Mammary microvascular endothelial cell (primary cell): ENCODE data around the gene ADRM1. TPM values are rescaled to one million over a fixed set of nuclear protein-coding genes. Genes with fewer than 3 reads are reported as not detected.

Experiments
- total RNA-seq: library from RNA; depleted of rRNA; stranded (reverse); fragments of >200 nt; gene quantifications from 2 replicates; pipeline ENCODE4 v1.2.3, GENCODE V29; 2015

The ADRM1 gene
- 249 and 269 TPM in 2 replicates for total RNA-seq

DNA sequence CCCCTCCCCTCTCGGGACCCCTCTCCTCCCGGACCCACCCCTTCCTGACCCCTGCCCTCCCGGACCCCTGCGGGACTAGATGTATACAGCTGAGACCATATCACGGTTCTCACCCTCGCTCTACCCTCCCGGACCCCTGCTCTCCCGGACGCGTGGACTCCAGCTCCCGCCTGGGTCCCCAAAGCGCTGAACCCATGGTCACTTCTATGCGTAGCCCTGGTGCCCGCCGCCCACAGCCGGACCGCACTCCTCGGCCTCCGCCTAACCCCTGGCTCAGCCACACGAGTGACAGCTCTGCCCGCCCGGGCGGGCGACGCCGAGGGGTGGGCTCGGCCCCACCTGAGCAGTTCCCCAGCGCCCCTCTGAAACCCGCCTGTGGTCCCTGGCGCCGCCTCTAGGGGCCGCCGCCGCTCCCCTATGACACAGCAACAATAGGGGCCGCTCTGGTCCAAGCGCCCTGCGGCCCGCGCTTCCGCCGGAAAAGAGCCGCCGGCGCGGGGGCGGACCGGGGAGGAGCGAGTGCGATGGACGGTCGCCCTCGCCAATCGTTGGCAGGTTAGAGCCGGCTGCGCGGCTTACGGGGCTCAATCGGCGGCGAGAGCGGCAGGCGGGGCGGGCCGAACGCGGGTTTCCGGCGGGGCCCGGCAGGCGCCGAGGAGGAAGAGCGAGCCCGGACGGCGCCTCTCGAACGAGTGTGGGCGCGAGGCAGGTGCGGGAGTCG, at the start of gene ADRM1:
TSS of gene ADRM1 (plus strand) at position 657 of the 721 bp plus-strand sequence. CDS start 572 bp downstream, outside the sequence.

Other genes with a start within 250 kb of the ADRM1 start
- gene TAF4, start 237.1 kb upstream of the ADRM1 start, total RNA-seq = 4.3 and 6.0 TPM in 2 replicates
- gene LSM14B, start 180.5 kb upstream of the ADRM1 start, total RNA-seq = 20.3 and 21.2 TPM in 2 replicates
- gene PSMA7, start 159.6 kb upstream of the ADRM1 start, total RNA-seq = 607 and 683 TPM in 2 replicates
- 3.3 and 6.0 TPM in 2 replicates for gene SS18L1, start 159.2 kb upstream of the ADRM1 start, total RNA-seq
- gene MTG2, start 120.0 kb upstream of the ADRM1 start, total RNA-seq = 16.7 and 18.8 TPM in 2 replicates
- not detected in 2 replicates for gene HRH3, start 82.7 kb upstream of the ADRM1 start, total RNA-seq
- 14.1 and 14.2 TPM in 2 replicates for gene OSBPL2, start 64.5 kb upstream of the ADRM1 start, total RNA-seq
- 180 and 187 TPM in 2 replicates for gene LAMA5, start 64.3 kb downstream of the ADRM1 start, total RNA-seq
- gene RPS21, start 84.1 kb downstream of the ADRM1 start, total RNA-seq = 4,092 and 4,801 TPM in 2 replicates
- 7.0 and 9.1 TPM in 2 replicates for gene CABLES2, start 104.3 kb downstream of the ADRM1 start, total RNA-seq
- not detected in 2 replicates for gene RBBP8NL, start 124.5 kb downstream of the ADRM1 start, total RNA-seq
- not detected in 2 replicates for gene GATA5, start 173.0 kb downstream of the ADRM1 start, total RNA-seq